Measurements from ENCODE around the gene PELO.
A peak's percentile ranks its signal among the peaks of the same experiment; 100 is the strongest.

PELO gene

GRCh38 chr5:52808316-52808901 is 20.7 kb downstream of the PELO start:
- no peak for TF ChIP-seq ISL1 (CRISPR knock-in tag; IDR thresholded peaks at IDR 0.05)
- TF ChIP-seq, protein P1, sequence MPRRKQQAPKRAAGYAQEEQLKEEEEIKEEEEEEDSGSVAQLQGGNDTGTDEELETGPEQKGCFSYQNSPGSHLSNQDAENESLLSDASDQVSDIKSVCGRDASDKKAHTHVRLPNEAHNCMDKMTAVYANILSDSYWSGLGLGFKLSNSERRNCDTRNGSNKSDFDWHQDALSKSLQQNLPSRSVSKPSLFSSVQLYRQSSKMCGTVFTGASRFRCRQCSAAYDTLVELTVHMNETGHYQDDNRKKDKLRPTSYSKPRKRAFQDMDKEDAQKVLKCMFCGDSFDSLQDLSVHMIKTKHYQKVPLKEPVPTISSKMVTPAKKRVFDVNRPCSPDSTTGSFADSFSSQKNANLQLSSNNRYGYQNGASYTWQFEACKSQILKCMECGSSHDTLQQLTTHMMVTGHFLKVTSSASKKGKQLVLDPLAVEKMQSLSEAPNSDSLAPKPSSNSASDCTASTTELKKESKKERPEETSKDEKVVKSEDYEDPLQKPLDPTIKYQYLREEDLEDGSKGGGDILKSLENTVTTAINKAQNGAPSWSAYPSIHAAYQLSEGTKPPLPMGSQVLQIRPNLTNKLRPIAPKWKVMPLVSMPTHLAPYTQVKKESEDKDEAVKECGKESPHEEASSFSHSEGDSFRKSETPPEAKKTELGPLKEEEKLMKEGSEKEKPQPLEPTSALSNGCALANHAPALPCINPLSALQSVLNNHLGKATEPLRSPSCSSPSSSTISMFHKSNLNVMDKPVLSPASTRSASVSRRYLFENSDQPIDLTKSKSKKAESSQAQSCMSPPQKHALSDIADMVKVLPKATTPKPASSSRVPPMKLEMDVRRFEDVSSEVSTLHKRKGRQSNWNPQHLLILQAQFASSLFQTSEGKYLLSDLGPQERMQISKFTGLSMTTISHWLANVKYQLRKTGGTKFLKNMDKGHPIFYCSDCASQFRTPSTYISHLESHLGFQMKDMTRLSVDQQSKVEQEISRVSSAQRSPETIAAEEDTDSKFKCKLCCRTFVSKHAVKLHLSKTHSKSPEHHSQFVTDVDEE (CRISPR knock-in tag; IDR thresholded peaks at IDR 0.05), result no peak
- TF ChIP-seq ARNTL (CRISPR knock-in tag; IDR thresholded peaks at IDR 0.05; ENCODE audit: borderline replicate concordance, low read depth), result no peak
- no peak for TF ChIP-seq SNAI2 (CRISPR knock-in tag; IDR thresholded peaks at IDR 0.05)
- TF ChIP-seq ZFP3 (CRISPR knock-in tag; IDR thresholded peaks at IDR 0.05), result no peak
- no peak for TF ChIP-seq ZNF565 (CRISPR knock-in tag; conservative IDR thresholded peaks at IDR 0.05; ENCODE audit: low read depth)
- TF ChIP-seq CSDC2 (CRISPR knock-in tag; IDR thresholded peaks at IDR 0.05), result no peak
- no peak for TF ChIP-seq ZNF8 (CRISPR knock-in tag; IDR thresholded peaks at IDR 0.05)
- no peak for TF ChIP-seq TCF4 (CRISPR knock-in tag; IDR thresholded peaks at IDR 0.05; ENCODE audit: borderline replicate concordance)
- TF ChIP-seq, protein P2, sequence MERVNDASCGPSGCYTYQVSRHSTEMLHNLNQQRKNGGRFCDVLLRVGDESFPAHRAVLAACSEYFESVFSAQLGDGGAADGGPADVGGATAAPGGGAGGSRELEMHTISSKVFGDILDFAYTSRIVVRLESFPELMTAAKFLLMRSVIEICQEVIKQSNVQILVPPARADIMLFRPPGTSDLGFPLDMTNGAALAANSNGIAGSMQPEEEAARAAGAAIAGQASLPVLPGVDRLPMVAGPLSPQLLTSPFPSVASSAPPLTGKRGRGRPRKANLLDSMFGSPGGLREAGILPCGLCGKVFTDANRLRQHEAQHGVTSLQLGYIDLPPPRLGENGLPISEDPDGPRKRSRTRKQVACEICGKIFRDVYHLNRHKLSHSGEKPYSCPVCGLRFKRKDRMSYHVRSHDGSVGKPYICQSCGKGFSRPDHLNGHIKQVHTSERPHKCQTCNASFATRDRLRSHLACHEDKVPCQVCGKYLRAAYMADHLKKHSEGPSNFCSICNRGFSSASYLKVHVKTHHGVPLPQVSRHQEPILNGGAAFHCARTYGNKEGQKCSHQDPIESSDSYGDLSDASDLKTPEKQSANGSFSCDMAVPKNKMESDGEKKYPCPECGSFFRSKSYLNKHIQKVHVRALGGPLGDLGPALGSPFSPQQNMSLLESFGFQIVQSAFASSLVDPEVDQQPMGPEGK (CRISPR knock-in tag; IDR thresholded peaks at IDR 0.05; ENCODE audit: borderline replicate concordance), result no peak
- no peak for TF ChIP-seq ZFP30 (CRISPR knock-in tag; IDR thresholded peaks at IDR 0.05)
- TF ChIP-seq POU6F1 (CRISPR knock-in tag; IDR thresholded peaks at IDR 0.05; ENCODE audit: borderline replicate concordance, low read depth), result no peak
- TF ChIP-seq ZC3H10 (CRISPR knock-in tag; IDR thresholded peaks at IDR 0.05), result no peak
- no peak for TF ChIP-seq ESRRG (CRISPR knock-in tag; IDR thresholded peaks at IDR 0.05)
- ATAC-seq, result no peak

GRCh38 chr5:52809884-52810283 is 22.2 kb downstream of the PELO start:
- TF ChIP-seq ZFP30 (CRISPR knock-in tag; IDR thresholded peaks at IDR 0.05), result no peak
- no peak for TF ChIP-seq POU6F1 (CRISPR knock-in tag; IDR thresholded peaks at IDR 0.05; ENCODE audit: borderline replicate concordance, low read depth)
- TF ChIP-seq ESRRG (CRISPR knock-in tag; IDR thresholded peaks at IDR 0.05), result no peak
- TF ChIP-seq ZFP3 (CRISPR knock-in tag; IDR thresholded peaks at IDR 0.05), result no peak
- TF ChIP-seq CSDC2 (CRISPR knock-in tag; IDR thresholded peaks at IDR 0.05), result no peak
- no peak for TF ChIP-seq ISL1 (CRISPR knock-in tag; IDR thresholded peaks at IDR 0.05)
- no peak for TF ChIP-seq BACH2 (CRISPR knock-in tag; IDR thresholded peaks at IDR 0.05; ENCODE audit: borderline replicate concordance)
- peak; percentile 74 for ATAC-seq

DNA sequence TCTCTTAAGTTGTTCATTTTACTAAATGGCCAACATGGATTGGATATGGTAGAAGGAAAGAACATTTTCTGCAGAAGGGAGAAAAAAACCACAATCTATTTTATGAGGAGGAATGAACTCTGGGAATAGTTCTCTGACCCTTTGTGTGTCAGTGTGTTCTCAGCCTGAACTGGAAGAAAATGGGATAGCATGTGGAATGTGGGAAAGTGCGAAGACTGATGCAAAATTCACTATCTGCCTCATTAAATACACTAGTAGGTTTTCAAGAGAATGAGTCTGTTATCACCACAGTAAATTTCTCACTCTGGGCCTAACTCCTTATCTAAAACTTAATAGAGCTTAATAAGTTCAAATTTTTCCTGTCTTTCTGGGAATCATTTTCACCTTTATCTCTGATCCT is 22.7 kb downstream of the PELO start:
- no peak for ATAC-seq
- TF ChIP-seq SNAI2 (CRISPR knock-in tag; IDR thresholded peaks at IDR 0.05) (no peak), PPARA (CRISPR knock-in tag; IDR thresholded peaks at IDR 0.05; ENCODE audit: borderline replicate concordance) (no peak), ZNF565 (CRISPR knock-in tag; conservative IDR thresholded peaks at IDR 0.05; ENCODE audit: low read depth) (no peak), ZNF8 (CRISPR knock-in tag; IDR thresholded peaks at IDR 0.05) (no peak), ARNTL (CRISPR knock-in tag; IDR thresholded peaks at IDR 0.05; ENCODE audit: borderline replicate concordance, low read depth) (no peak), ZC3H10 (CRISPR knock-in tag; IDR thresholded peaks at IDR 0.05) (no peak), CSDC2 (CRISPR knock-in tag; IDR thresholded peaks at IDR 0.05) (no peak), ISL1 (CRISPR knock-in tag; IDR thresholded peaks at IDR 0.05) (no peak), BACH2 (CRISPR knock-in tag; IDR thresholded peaks at IDR 0.05; ENCODE audit: borderline replicate concordance) (no peak)
- TF ChIP-seq, protein P1 (CRISPR knock-in tag; IDR thresholded peaks at IDR 0.05), result no peak
- TF ChIP-seq, protein P3, sequence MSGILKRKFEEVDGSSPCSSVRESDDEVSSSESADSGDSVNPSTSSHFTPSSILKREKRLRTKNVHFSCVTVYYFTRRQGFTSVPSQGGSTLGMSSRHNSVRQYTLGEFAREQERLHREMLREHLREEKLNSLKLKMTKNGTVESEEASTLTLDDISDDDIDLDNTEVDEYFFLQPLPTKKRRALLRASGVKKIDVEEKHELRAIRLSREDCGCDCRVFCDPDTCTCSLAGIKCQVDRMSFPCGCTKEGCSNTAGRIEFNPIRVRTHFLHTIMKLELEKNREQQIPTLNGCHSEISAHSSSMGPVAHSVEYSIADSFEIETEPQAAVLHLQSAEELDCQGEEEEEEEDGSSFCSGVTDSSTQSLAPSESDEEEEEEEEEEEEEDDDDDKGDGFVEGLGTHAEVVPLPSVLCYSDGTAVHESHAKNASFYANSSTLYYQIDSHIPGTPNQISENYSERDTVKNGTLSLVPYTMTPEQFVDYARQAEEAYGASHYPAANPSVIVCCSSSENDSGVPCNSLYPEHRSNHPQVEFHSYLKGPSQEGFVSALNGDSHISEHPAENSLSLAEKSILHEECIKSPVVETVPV (CRISPR knock-in tag; IDR thresholded peaks at IDR 0.05), result no peak
